ENCODE results near the gene BAD. TPM values are rescaled to one million over a fixed set of nuclear protein-coding genes. Genes with fewer than 3 reads are reported as not detected.

The BAD gene
- total and polyA plus RNA-seq, 10 of the 15 experiments (the other 5 are each of a cell fraction or from before 2014, with no cell fraction given), result 1.5 to 67.2 (median 39.6) TPM

DNA sequence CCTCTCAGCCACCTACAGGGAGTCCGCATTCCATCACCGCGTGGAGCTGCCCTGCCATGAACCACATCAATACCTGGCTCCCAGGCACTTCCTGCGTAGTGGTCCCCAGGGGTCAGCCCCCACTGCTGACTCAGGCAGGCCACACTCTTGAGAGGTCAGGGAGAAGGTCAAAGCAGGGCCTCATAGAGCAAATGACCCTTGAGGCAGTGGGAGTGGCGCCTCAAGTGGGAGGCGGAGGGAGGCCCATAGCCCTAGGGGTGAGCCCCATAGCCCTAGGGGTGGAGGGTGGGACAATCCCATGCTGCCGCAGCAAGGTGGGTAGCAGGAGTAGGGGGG lies 38.4 kb upstream of the BAD start:
- TF ChIP-seq IRF4 (IDR thresholded peaks at IDR 0.05; ENCODE audit: low read depth, low read length) (no peak), FOS (IDR thresholded peaks at IDR 0.05; ENCODE audit: borderline replicate concordance, extremely low read depth, insufficient read length) (no peak), MYC (IDR thresholded peaks at IDR 0.05; ENCODE audit: insufficient read depth, insufficient read length, insufficient replicate concordance, low read length, severe bottlenecking) (no peak), CREM (IDR thresholded peaks at IDR 0.05; ENCODE audit: low read depth) (no peak), GABPA (IDR thresholded peaks at IDR 0.05; ENCODE audit: low read depth) (no peak), PML (IDR thresholded peaks at IDR 0.05; ENCODE audit: low read length) (no peak), SMAD1 (IDR thresholded peaks at IDR 0.05; ENCODE audit: low read depth, partially characterized antibody) (no peak), SREBF2 (IDR thresholded peaks at IDR 0.05; ENCODE audit: low read length) (no peak), EZH2 (IDR thresholded peaks at IDR 0.05; ENCODE audit: borderline replicate concordance, control insufficient read depth, low read depth, low read length) (no peak), HDGF (IDR thresholded peaks at IDR 0.05) (no peak)
- TF ChIP-seq, protein P1, sequence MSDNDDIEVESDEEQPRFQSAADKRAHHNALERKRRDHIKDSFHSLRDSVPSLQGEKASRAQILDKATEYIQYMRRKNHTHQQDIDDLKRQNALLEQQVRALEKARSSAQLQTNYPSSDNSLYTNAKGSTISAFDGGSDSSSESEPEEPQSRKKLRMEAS (IDR thresholded peaks at IDR 0.05; ENCODE audit: low read depth, low read length), result no peak
- TF ChIP-seq, protein P2, sequence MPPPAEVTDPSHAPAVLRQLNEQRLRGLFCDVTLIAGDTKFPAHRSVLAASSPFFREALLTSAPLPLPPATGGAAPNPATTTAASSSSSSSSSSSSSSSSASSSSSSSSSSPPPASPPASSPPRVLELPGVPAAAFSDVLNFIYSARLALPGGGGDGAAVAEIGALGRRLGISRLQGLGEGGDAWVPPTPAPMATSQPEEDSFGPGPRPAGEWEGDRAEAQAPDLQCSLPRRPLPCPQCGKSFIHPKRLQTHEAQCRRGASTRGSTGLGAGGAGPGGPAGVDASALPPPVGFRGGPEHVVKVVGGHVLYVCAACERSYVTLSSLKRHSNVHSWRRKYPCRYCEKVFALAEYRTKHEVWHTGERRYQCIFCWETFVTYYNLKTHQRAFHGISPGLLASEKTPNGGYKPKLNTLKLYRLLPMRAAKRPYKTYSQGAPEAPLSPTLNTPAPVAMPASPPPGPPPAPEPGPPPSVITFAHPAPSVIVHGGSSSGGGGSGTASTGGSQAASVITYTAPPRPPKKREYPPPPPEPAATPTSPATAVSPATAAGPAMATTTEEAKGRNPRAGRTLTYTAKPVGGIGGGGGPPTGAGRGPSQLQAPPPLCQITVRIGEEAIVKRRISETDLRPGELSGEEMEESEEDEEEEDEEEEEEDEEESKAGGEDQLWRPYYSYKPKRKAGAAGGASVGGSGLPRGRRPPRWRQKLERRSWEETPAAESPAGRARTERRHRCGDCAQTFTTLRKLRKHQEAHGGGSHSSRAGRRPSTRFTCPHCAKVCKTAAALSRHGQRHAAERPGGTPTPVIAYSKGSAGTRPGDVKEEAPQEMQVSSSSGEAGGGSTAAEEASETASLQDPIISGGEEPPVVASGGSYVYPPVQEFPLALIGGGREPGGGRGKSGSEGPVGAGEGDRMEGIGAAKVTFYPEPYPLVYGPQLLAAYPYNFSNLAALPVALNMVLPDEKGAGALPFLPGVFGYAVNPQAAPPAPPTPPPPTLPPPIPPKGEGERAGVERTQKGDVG (CRISPR knock-in tag; IDR thresholded peaks at IDR 0.05), result no peak
- H3K4me2 ChIP-seq (ENCODE audit: control insufficient read depth, insufficient read depth), result no peak overlapping the region
- no peak overlapping the region for H2AFZ ChIP-seq (ENCODE audit: control insufficient read depth, low read depth, low read length)
- peaks cover 16% of the 10 kb centered on the region for H3K79me2 ChIP-seq (ENCODE audit: control insufficient read depth, insufficient read depth, low read length)
- ChIA-PET CTCF (interaction anchor here (1.3 to 3.6 kb wide), 4 partner anchors 9 to 126 kb away, joined by 3 to 19 read pairs (median 11); no protein-coding TSS in a partner anchor), POLR2A (interaction anchor here (1.4 to 2.1 kb wide), 2 partner anchors 9 to 19 kb away, joined by 3 to 6 read pairs; no protein-coding TSS in a partner anchor), RAD21 (ENCODE audit: unreplicated experiment) (interaction anchor here (0.6 kb wide), 1 partner anchor 9 kb away, joined by 4 read pairs; no protein-coding TSS in a partner anchor), SMC1A (ENCODE audit: uncharacterized antibody, unreplicated experiment) (interaction anchor here (1.5 kb wide), 1 partner anchor 9 kb away, joined by 4 read pairs; no protein-coding TSS in a partner anchor)
- BruUV-seq (replicated peaks), result no TSS peak
- H3K27me3 ChIP-seq (replicated peaks in 1 of 2; ENCODE audit: control insufficient read depth in 2 of 2, insufficient read depth in 2 of 2, low read length in 1 of 2), result no peaks in the 10 kb centered on the region
- in situ Hi-C loops (cut with MboI), result no loop called here
- no peak overlapping the region for H3K27ac ChIP-seq (ENCODE audit: control insufficient read depth, insufficient read depth)
- WGBS (ENCODE audit: insufficient coverage, insufficient replicate concordance, low lambda C conversion rate, missing lambda C conversion rate), result 83% methylated on average over 7 of the region's 7 CpGs
- no peaks in the 10 kb centered on the region; the same call in 2 of the 3 replicates for H3K9me3 ChIP-seq (replicated peaks; ENCODE audit: control insufficient read depth, insufficient read depth, low read length)
- no peak overlapping the region for H3K9ac ChIP-seq (ENCODE audit: control insufficient read depth, insufficient read depth, low read length)
- DNase-seq (ENCODE audit: low read depth, low spot score) (no peak), ATAC-seq (no peak), FAIRE-seq (no peak)
- peaks cover 4% of the 10 kb centered on the region; the same call in 1 of the 2 replicates for H3K4me1 ChIP-seq (ENCODE audit: control insufficient read depth, insufficient read depth, low read length)
- H3K36me3 ChIP-seq (ENCODE audit: control insufficient read depth in 2 of 2, insufficient read depth in 2 of 2, low read length in 1 of 2), result peaks cover 0 to 2% of the 10 kb centered on the region in 2 experiments; a peak in 2 of 4 replicates
- intact Hi-C loops (cut with micrococcal nuclease; ENCODE audit: unreplicated experiment), result no loop called here
- H4K20me1 ChIP-seq (ENCODE audit: control insufficient read depth, insufficient read depth), result no peaks in the 10 kb centered on the region
- H3K4me3 ChIP-seq, result no peak overlapping the region
